ENCODE measurements around the gene ARFRP1. TPM values are rescaled to one million over a fixed set of nuclear protein-coding genes. Genes with fewer than 3 reads are reported as not detected.
"Not testable (repeated sequence)": the region's sequence is repeated elsewhere in the genome, so short reads cannot be mapped to it uniquely, and the experiment has no call there.

ARFRP1 gene
- total RNA-seq, 1 donor, result 13.5 TPM

GRCh38 chr20:63657937-63658748 is 49.6 kb downstream of the ARFRP1 start, which contains the start of gene RTEL1:
Gene RTEL1, plus strand, starts transcription at chr20:63658312. Its CDS starts 1,091 bp downstream, at chr20:63659403.
- peaks cover 32% of the 10 kb centered on the region for H3K4me1 ChIP-seq (ENCODE audit: insufficient read depth, low read length)
- peak within 1 kb of the TSS; percentile 87 for H3K4me3 ChIP-seq (ENCODE audit: low read length)
- no peaks in the 10 kb centered on the region for H3K27me3 ChIP-seq (ENCODE audit: insufficient read depth, low read length)
- no peaks in the 10 kb centered on the region for H3K9me3 ChIP-seq (ENCODE audit: low read depth, low read length)

GRCh38 chr20:63657260-63657936 is 50.4 kb downstream of the ARFRP1 start:
- Histone ChIP-seq H3K27me3 (ENCODE audit: insufficient read depth, low read length) (no peaks in the 10 kb centered on the region), H3K4me1 (ENCODE audit: insufficient read depth, low read length) (peaks cover 34% of the 10 kb centered on the region), H3K9me3 (ENCODE audit: low read depth, low read length) (no peaks in the 10 kb centered on the region), H3K4me3 (ENCODE audit: low read length) (peak overlapping the region; percentile 87)

GRCh38 chr20:63656451-63656850 is 51.3 kb downstream of the ARFRP1 start:
- no peaks in the 10 kb centered on the region for H3K9me3 ChIP-seq (ENCODE audit: low read depth, low read length)
- peaks cover 2% of the 10 kb centered on the region for H3K27me3 ChIP-seq (ENCODE audit: insufficient read depth, low read length)
- H3K4me3 ChIP-seq (ENCODE audit: low read length), result no peak overlapping the region
- peaks cover 41% of the 10 kb centered on the region for H3K4me1 ChIP-seq (ENCODE audit: insufficient read depth, low read length)

GRCh38 chr20:63655249-63655648 is 52.5 kb downstream of the ARFRP1 start:
- Histone ChIP-seq H3K4me1 (ENCODE audit: insufficient read depth, low read length) (peaks cover 41% of the 10 kb centered on the region), H3K4me3 (ENCODE audit: low read length) (no peak overlapping the region), H3K27me3 (ENCODE audit: insufficient read depth, low read length) (peaks cover 2% of the 10 kb centered on the region), H3K9me3 (ENCODE audit: low read depth, low read length) (no peaks in the 10 kb centered on the region)

- Histone ChIP-seq H3K9me3 (ENCODE audit: low read depth, low read length) (no peaks in the 10 kb centered on the region), H3K4me1 (ENCODE audit: insufficient read depth, low read length) (peaks cover 35% of the 10 kb centered on the region), H3K4me3 (ENCODE audit: low read length) (peak overlapping the region; percentile 24), H3K27me3 (ENCODE audit: insufficient read depth, low read length) (peaks cover 2% of the 10 kb centered on the region)
These were observed 53.7 kb downstream of the ARFRP1 start for GRCh38 chr20:63653974-63654668.

- Histone ChIP-seq H3K9me3 (ENCODE audit: low read depth, low read length) (no peaks in the 10 kb centered on the region), H3K4me3 (ENCODE audit: low read length) (peak within 1 kb of the TSS; percentile 40), H3K27me3 (ENCODE audit: insufficient read depth, low read length) (peaks cover 2% of the 10 kb centered on the region), H3K4me1 (ENCODE audit: insufficient read depth, low read length) (peaks cover 30% of the 10 kb centered on the region)
These were observed 54.5 kb downstream of the ARFRP1 start, which contains the start of gene STMN3 for GRCh38 chr20:63653041-63653973. Gene STMN3, minus strand, starts transcription at chr20:63653424. Its CDS starts 79 bp downstream, at chr20:63653345.

- Histone ChIP-seq H3K4me3 (ENCODE audit: low read length) (peak overlapping the region; percentile 40), H3K9me3 (ENCODE audit: low read depth, low read length) (no peaks in the 10 kb centered on the region)
These were observed 55.4 kb downstream of the ARFRP1 start for GRCh38 chr20:63652192-63652980.

GRCh38 chr20:63651942-63652191 is 55.9 kb downstream of the ARFRP1 start:
- no peak overlapping the region for H3K4me3 ChIP-seq (ENCODE audit: low read length)
- H3K9me3 ChIP-seq (ENCODE audit: low read depth, low read length), result no peaks in the 10 kb centered on the region
- H3K27me3 ChIP-seq (ENCODE audit: insufficient read depth, low read length), result peaks cover 2% of the 10 kb centered on the region
- peaks cover 21% of the 10 kb centered on the region for H3K4me1 ChIP-seq (ENCODE audit: insufficient read depth, low read length)

More at GRCh38 chr20:63652192-63652980, 55.4 kb downstream of the ARFRP1 start:
- Histone ChIP-seq H3K27me3 (ENCODE audit: insufficient read depth, low read length) (peaks cover 2% of the 10 kb centered on the region), H3K4me1 (ENCODE audit: insufficient read depth, low read length) (peaks cover 24% of the 10 kb centered on the region)

- not testable (repeated sequence) for H3K4me3 ChIP-seq (ENCODE audit: low read length); H3K9me3 ChIP-seq (ENCODE audit: low read depth, low read length); H3K27me3 ChIP-seq (ENCODE audit: insufficient read depth, low read length)
- peaks cover 21% of the 10 kb centered on the region for H3K4me1 ChIP-seq (ENCODE audit: insufficient read depth, low read length)
These were observed 57.3 kb downstream of the ARFRP1 start for GRCh38 chr20:63650486-63650885.

- Histone ChIP-seq H3K4me3 (ENCODE audit: low read length) (no peak overlapping the region), H3K9me3 (ENCODE audit: low read depth, low read length) (no peaks in the 10 kb centered on the region), H3K27me3 (ENCODE audit: insufficient read depth, low read length) (peaks cover 2% of the 10 kb centered on the region), H3K4me1 (ENCODE audit: insufficient read depth, low read length) (peaks cover 14% of the 10 kb centered on the region)
These were observed 58.7 kb downstream of the ARFRP1 start for GRCh38 chr20:63648895-63649589.

Other genes starting within 250 kb of the ARFRP1 start
- under 0.01 TPM for gene KCNQ2, start 235.3 kb downstream of the ARFRP1 start, total RNA-seq
- gene EEF1A2, start 208.9 kb downstream of the ARFRP1 start, total RNA-seq, result 0.73 TPM
- gene PPDPF, start 187.2 kb downstream of the ARFRP1 start, total RNA-seq, result 57.6 TPM
- 0.52 TPM for gene PTK6, start 170.6 kb downstream of the ARFRP1 start, total RNA-seq
- not detected for gene SRMS, start 160.2 kb downstream of the ARFRP1 start, total RNA-seq
- gene FNDC11, start 153.8 kb downstream of the ARFRP1 start, total RNA-seq, result 0.84 TPM
- 49.0 TPM for gene HELZ2, start 133.7 kb downstream of the ARFRP1 start, total RNA-seq
- 27.1 TPM for gene GMEB2, start 80.9 kb downstream of the ARFRP1 start, total RNA-seq
- 14.5 TPM for gene STMN3, start 54.6 kb downstream of the ARFRP1 start, total RNA-seq
- 5.7 TPM for gene RTEL1, start 49.7 kb downstream of the ARFRP1 start, total RNA-seq
- gene TNFRSF6B, start 11.3 kb downstream of the ARFRP1 start, total RNA-seq, result not detected
- gene ZGPAT, start 63 bp upstream of the ARFRP1 start, total RNA-seq, result 14.0 TPM
- 117 TPM for gene LIME1, start 28.7 kb upstream of the ARFRP1 start, total RNA-seq
- gene SLC2A4RG, start 31.8 kb upstream of the ARFRP1 start, total RNA-seq, result 17.1 TPM
- gene ZBTB46, start 123.3 kb upstream of the ARFRP1 start, total RNA-seq, result 2.1 TPM
- not detected for gene ABHD16B, start 153.5 kb upstream of the ARFRP1 start, total RNA-seq
- 54.8 TPM for gene TPD52L2, start 157.3 kb upstream of the ARFRP1 start, total RNA-seq
- 26.0 TPM for gene DNAJC5, start 187.2 kb upstream of the ARFRP1 start, total RNA-seq
- 16.9 TPM for gene UCKL1, start 248.4 kb upstream of the ARFRP1 start, total RNA-seq

Data from mononuclear cell (primary cell).